B cell (primary cell): ENCODE data around the gene NUP210L. TPM values are rescaled to one million over a fixed set of nuclear protein-coding genes. Genes with fewer than 3 reads are reported as not detected.

ENCODE experiments used
- ATAC-seq: fragments of 200-7000 bp; cut with Tn5 transposase; one replicate; pipeline ENCODE4 v1.10.0; 2021; ENCODE audit warnings: low read depth, mild to moderate bottlenecking, moderate number of reproducible peaks, moderate library complexity
- CTCF ChIA-PET: fragments of 350-600 bp; sonication (Branson Sonifier 250); formaldehyde crosslinking; loops from one replicate; lab custom pipeline; 2021; ENCODE audit warnings: antibody characterized with exemption, inconsistent platforms; lab: Charles Lee
- POLR2A ChIA-PET: fragments of 350-600 bp; sonication (Branson Sonifier 250); formaldehyde crosslinking; loops from one replicate; lab custom pipeline; 2021; ENCODE audit warnings: antibody characterized with exemption; lab: Charles Lee
- DNase-seq: peaks from one replicate; pipeline ENCODE4 v3.0.0; 2013
- H2AFZ ChIP-seq: 2 replicates; pipeline ENCODE4 v1.6.1; 2012; ENCODE audit warnings: mild to moderate bottlenecking, low read depth, low read length; ENCODE audit not compliant: insufficient read depth, poor library complexity, severe bottlenecking
- H3K27ac ChIP-seq, 2 donors: 1 replicate in 1 of 2; 2 replicates in 1 of 2; pipeline ENCODE4 v1.5.1; 2012 to 2013; ENCODE audit warnings: low read length in 2 of 2, mild to moderate bottlenecking in 2 of 2, moderate library complexity in 1 of 2
- H3K27me3 ChIP-seq, 4 experiments: fragments of 200-600 bp in 1 of 4; sonication (generic) in 1 of 4; replicated peaks in 1 of 4; 1 replicate in 2 of 4; 2 replicates in 2 of 4; pipeline versions ENCODE4 v1.6.1 to v1.7.0; 2013 to 2016; ENCODE audit warnings: low read length in 3 of 4, mild to moderate bottlenecking in 2 of 4, mixed read lengths in 1 of 4, moderate library complexity in 1 of 4; ENCODE audit not compliant: insufficient read depth in 4 of 4, control insufficient read depth in 3 of 4; ENCODE audit errors: control extremely low read depth in 1 of 4
- H3K36me3 ChIP-seq, 2 experiments: replicated peaks in 1 of 2; 1 replicate in 1 of 2; 2 replicates in 1 of 2; pipeline versions ENCODE4 v1.6.1 to v1.7.1; 2013; ENCODE audit warnings: low read length in 1 of 2; ENCODE audit not compliant: insufficient read depth in 2 of 2, control insufficient read depth in 1 of 2; ENCODE audit errors: control extremely low read depth in 1 of 2, extremely low read depth in 1 of 2
- H3K4me1 ChIP-seq, 2 donors: fragments of 200-600 bp in 1 of 2; sonication (generic) in 1 of 2; 1 replicate in 1 of 2; 2 replicates in 1 of 2; pipeline versions ENCODE4 v1.5.1 to v1.6.1; 2013 to 2017; ENCODE audit warnings: low read length in 2 of 2; ENCODE audit not compliant: control insufficient read depth in 2 of 2, insufficient read depth in 2 of 2
- H3K4me2 ChIP-seq: replicated peaks from 2 replicates; pipeline ENCODE3; 2012; ENCODE audit warnings: mild to moderate bottlenecking, low read depth, low read length; ENCODE audit not compliant: poor library complexity, severe bottlenecking
- H3K4me3 ChIP-seq, 5 experiments: fragments of 200-600 bp in 1 of 5; sonication (generic) in 1 of 5; 1 replicate in 3 of 5; 2 replicates in 2 of 5; pipeline versions ENCODE4 v1.5.1 to v1.7.0; 2011 to 2016; ENCODE audit warnings: low read length in 4 of 5, mild to moderate bottlenecking in 4 of 5, low read depth in 2 of 5, control low read depth in 1 of 5, moderate library complexity in 1 of 5; ENCODE audit not compliant: insufficient read depth in 1 of 5; ENCODE audit errors: control extremely low read depth in 1 of 5, extremely low read depth in 1 of 5
- H3K79me2 ChIP-seq: fragments of 200-600 bp; sonication (generic); one replicate; pipeline ENCODE4 v1.6.0; 2016; ENCODE audit warnings: low read length; ENCODE audit not compliant: control insufficient read depth, insufficient read depth
- H3K9ac ChIP-seq: fragments of 200-600 bp; sonication (generic); 2 replicates; pipeline ENCODE4 v1.6.1; 2017; ENCODE audit warnings: mild to moderate bottlenecking, low read length, moderate library complexity
- H3K9me3 ChIP-seq, 3 donors: one replicate each; pipeline versions ENCODE4 v1.6.1 to v1.7.1; 2013; ENCODE audit warnings: low read length in 2 of 3; ENCODE audit not compliant: control insufficient read depth in 2 of 3, insufficient read depth in 1 of 3; ENCODE audit errors: control extremely low read depth in 1 of 3
- H4K20me1 ChIP-seq: 2 replicates; pipeline ENCODE4 v1.6.0; 2012; ENCODE audit warnings: mild to moderate bottlenecking, low read length; ENCODE audit not compliant: insufficient read depth, control insufficient read depth, poor library complexity, severe bottlenecking
- H3K27ac Mint-ChIP-seq: one replicate; pipeline ENCODE4 v1.8.0; 2021; ENCODE audit warnings: mixed read lengths
- H3K27me3 Mint-ChIP-seq: one replicate; pipeline ENCODE4 v1.8.0; 2021; ENCODE audit warnings: mixed read lengths
- H3K4me1 Mint-ChIP-seq: one replicate; pipeline ENCODE4 v1.8.0; 2021; ENCODE audit warnings: mixed read lengths
- H3K4me3 Mint-ChIP-seq: one replicate; pipeline ENCODE4 v1.8.0; 2021; ENCODE audit warnings: mixed read lengths
- H3K9me3 Mint-ChIP-seq: one replicate; pipeline ENCODE4 v1.8.0; 2022; ENCODE audit warnings: mixed read lengths; ENCODE audit not compliant: insufficient read depth
- EZH2 ChIP-seq: IDR thresholded peaks from 2 replicates; pipeline ENCODE4 v1.6.1; 2012; ENCODE audit warnings: borderline replicate concordance, low read depth, mild to moderate bottlenecking, moderate library complexity, low read length; ENCODE audit not compliant: insufficient read depth, poor library complexity, severe bottlenecking
- WGBS: methylation state at CpG from one replicate; pipeline ENCODE4 v1.1.5; 2013; ENCODE audit warnings: missing lambda C conversion rate; ENCODE audit not compliant: insufficient coverage; 5-methylcytosine and 5-hydroxymethylcytosine counted together
- intact Hi-C: fragments of 100-400 bp; cut with micrococcal nuclease; formaldehyde crosslinking; loops from one replicate; pipeline ENCODE4 v1.10.0; 2022
- polyA plus RNA-seq: library from polyadenylated mRNA; depleted of rRNA; stranded (reverse); fragments of >200 nt; gene quantifications from 2 replicates; pipeline ENCODE4 v1.2.3, GENCODE V29; 2012
- total RNA-seq, 2 donors: library from RNA; stranded (reverse); fragments of 120-200 nt in 1 of 2; gene quantifications; 1 replicate in 1 of 2; 2 replicates in 1 of 2; pipeline versions ENCODE4 v1.2.3 to v1.2.4, GENCODE V29; 2013 to 2022
- TF ChIP-seq, protein P1 (sequence below): fragments of 200-600 bp; IDR thresholded peaks from one replicate; pipeline ENCODE4 v1.8.0; 2022; ENCODE audit warnings: antibody characterized with exemption, mild to moderate bottlenecking

Gene NUP210L
- total and polyA plus RNA-seq, 2 donors (not counting 1 experiment from before 2014, with no cell fraction given): 0.04 to 0.20 TPM

DNA sequence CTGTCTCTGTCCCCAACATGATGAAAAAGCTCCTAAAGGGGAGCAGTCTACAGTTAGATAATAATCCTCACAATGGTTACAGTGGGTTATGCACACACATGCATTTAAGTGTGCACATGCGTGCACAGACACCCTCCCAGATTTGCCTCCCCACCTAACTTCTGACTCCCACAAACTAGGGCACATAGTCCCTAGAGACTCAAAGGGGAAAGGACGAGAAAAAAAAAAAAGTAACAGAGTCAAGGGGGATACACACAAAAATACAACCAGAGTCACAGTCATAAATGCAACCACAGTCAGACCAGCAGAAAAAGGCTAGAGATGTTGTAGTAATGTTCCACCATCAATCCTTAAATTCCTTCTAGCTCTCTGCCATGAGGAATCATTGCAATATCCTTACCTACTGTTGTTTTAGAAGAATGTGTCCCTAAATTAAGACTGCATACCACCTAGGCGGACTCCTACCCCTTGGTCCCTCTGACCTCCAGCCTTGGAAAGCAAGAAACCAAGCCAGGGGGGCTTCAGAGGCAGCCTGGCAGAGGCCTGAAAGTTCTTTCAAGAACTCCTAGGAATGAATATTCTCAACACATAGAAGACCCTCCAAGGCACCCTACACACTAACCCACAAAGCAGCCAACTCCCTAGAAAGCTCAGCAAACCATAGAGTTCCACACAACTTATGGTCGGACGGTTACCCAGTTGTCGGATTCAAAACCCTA is 197.7 kb downstream of the NUP210L start:
- H3K27me3 Mint-ChIP-seq: no peaks in the 10 kb centered on the region
- 20% methylated on average over 4 of the region's 6 CpGs for WGBS
- H3K4me1 Mint-ChIP-seq: peaks cover 61% of the 10 kb centered on the region
- peaks cover 35 to 37% of the 10 kb centered on the region in 2 donors for H3K4me1 ChIP-seq
- H3K9me3 Mint-ChIP-seq: no peaks in the 10 kb centered on the region
- H3K4me3 Mint-ChIP-seq: peak overlapping the region; percentile 100
- peak overlapping the region; percentile 87 to 97 for H3K27ac ChIP-seq
- no peaks in the 10 kb centered on the region for H3K27me3 ChIP-seq
- H3K4me2 ChIP-seq: peak overlapping the region; percentile 86
- intact Hi-C loops: loop anchor here (5.0 kb wide), 1 partner anchor 315 kb away; the partner anchor contains the start of gene HAX1
- H3K27ac Mint-ChIP-seq: peak overlapping the region; percentile 97
- H3K9me3 ChIP-seq: no peaks in the 10 kb centered on the region
- POLR2A ChIA-PET: interaction anchor here (0.6 to 9.2 kb wide), 8 partner anchors 10 to 423 kb away, joined by 3 to 115 read pairs (median 6); partner anchors contain the start of genes CREB3L4, DENND4B, GATAD2B and JTB
- H3K4me3 ChIP-seq: peak overlapping the region; percentile 79 to 98 (median 92)
- no peak for ATAC-seq
- H4K20me1 ChIP-seq: peaks cover 62% of the 10 kb centered on the region
- H3K36me3 ChIP-seq: peaks cover 0 to 40% of the 10 kb centered on the region in 2 experiments
- DNase-seq: no peak
- peak overlapping the region; percentile 78 for H2AFZ ChIP-seq
- peaks cover 70% of the 10 kb centered on the region for H3K79me2 ChIP-seq
- H3K9ac ChIP-seq: peak overlapping the region; percentile 99
- TF ChIP-seq, protein P1, sequence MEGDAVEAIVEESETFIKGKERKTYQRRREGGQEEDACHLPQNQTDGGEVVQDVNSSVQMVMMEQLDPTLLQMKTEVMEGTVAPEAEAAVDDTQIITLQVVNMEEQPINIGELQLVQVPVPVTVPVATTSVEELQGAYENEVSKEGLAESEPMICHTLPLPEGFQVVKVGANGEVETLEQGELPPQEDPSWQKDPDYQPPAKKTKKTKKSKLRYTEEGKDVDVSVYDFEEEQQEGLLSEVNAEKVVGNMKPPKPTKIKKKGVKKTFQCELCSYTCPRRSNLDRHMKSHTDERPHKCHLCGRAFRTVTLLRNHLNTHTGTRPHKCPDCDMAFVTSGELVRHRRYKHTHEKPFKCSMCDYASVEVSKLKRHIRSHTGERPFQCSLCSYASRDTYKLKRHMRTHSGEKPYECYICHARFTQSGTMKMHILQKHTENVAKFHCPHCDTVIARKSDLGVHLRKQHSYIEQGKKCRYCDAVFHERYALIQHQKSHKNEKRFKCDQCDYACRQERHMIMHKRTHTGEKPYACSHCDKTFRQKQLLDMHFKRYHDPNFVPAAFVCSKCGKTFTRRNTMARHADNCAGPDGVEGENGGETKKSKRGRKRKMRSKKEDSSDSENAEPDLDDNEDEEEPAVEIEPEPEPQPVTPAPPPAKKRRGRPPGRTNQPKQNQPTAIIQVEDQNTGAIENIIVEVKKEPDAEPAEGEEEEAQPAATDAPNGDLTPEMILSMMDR: no peak
- no peak for TF ChIP-seq EZH2
- CTCF ChIA-PET: interaction anchor here (0.6 to 5.6 kb wide), 6 partner anchors 10 to 319 kb away, joined by 3 to 47 read pairs (median 6); partner anchors contain the start of genes CREB3L4, DENND4B and RAB13

DNA sequence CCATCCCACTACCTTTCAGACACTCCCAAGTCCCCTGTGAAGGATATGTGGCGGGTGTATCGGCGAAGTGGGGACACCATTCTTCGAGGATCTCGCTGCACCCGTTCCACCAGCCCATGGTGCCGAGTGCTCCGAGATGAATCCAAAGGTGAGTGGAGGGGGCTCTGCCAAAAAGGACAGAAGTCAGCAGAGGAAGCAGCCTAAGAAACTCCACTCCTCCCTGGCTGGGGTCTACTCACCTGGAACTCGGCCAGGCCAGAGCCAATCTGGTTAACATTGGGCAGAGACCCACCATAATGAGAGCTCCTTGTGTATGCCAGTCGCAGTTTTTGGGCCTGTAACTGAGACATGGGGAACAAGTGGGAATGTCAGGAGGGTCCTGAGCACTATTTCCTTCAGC is 200.0 kb downstream of the NUP210L start:
- Histone ChIP-seq H3K4me1 (peaks cover 36 to 39% of the 10 kb centered on the region in 2 donors), H3K9ac (no peak overlapping the region), H3K27me3 (no peaks in the 10 kb centered on the region), H4K20me1 (peaks cover 81% of the 10 kb centered on the region), H3K9me3 (no peaks in the 10 kb centered on the region), H3K4me2 (no peak overlapping the region), H3K4me3 (no peak overlapping the region), H2AFZ (no peak overlapping the region), H3K79me2 (peaks cover 84% of the 10 kb centered on the region), H3K27ac (no peak overlapping the region), H3K36me3 (peaks cover 2 to 53% of the 10 kb centered on the region in 2 experiments)
- TF ChIP-seq, protein P1: no peak
- TF ChIP-seq EZH2: no peak
- H3K9me3 Mint-ChIP-seq: no peaks in the 10 kb centered on the region
- no peaks in the 10 kb centered on the region for H3K27me3 Mint-ChIP-seq
- 96% methylated on average over 8 of the region's 10 CpGs for WGBS
- ATAC-seq: no peak
- no peak overlapping the region for H3K27ac Mint-ChIP-seq
- H3K4me1 Mint-ChIP-seq: peaks cover 63% of the 10 kb centered on the region
- H3K4me3 Mint-ChIP-seq: no peak overlapping the region
- CTCF ChIA-PET: no interaction called here
- no peak for DNase-seq
- intact Hi-C loops: loop anchor here (5.0 kb wide), 1 partner anchor 317 kb away; the partner anchor contains the start of gene HAX1
- POLR2A ChIA-PET: interaction anchor here (1.1 kb wide), 1 partner anchor 11 kb away, joined by 3 read pairs; no protein-coding TSS in a partner anchor
